Measurements from ENCODE around the gene INHBA. TPM values are rescaled to one million over a fixed set of nuclear protein-coding genes. Genes with fewer than 3 reads are reported as not detected.

INHBA gene
- polyA plus RNA-seq, 1 donor (not counting 4 experiments of a cell fraction or from before 2014, with no cell fraction given): 51.4 TPM

DNA sequence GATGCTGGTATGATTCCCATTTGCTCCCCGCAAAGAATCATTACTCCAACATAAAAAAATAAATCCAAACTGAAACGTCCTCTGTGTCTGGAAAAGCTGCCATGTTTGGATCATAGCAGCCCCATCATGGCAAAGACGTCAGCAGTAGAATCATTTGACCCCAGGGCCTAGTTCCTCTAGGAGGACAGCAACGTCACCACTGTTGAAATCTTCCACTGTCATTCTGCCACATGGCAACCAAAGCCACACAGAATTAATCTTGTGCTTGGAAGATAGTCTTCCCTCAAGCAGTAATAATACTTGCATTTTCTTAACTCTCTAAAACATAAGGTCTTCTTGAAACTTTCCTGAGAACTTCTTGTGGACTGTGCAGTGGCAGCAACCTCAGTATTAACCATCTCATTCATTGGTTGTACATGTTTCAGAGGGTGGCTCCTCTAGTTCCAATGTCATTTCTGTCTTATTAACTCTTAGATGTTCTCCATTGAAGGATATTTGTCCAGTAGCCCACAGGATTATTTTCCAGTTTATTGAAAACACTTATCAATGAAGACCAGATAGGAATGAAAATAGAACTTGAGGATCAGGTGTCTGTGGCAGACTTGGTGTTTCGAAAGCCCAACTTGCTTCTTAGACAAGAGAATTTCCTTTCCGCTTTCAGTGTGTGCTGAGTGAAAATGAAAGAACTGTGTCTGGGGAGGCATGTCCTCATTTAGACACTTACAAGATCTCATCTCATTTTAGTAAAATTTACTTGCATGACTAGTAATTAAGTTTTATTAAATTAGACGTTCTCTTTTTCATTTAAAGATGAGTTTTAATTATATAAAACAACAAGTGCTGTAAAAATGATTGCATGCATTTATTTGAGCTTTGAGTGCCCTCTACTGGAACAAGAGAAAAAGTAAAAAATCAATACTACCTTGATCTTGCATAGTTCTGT is 28.9 kb upstream of the INHBA start:
- H3K9me3 ChIP-seq (ENCODE audit: control insufficient read depth, low read depth, low read length): no peaks in the 10 kb centered on the region
- FAIRE-seq (peak; percentile 20), DNase-seq (ENCODE audit: low read depth, low spot score) (no peak)
- no peak overlapping the region for H3K4me2 ChIP-seq (ENCODE audit: control insufficient read depth, extremely low read depth, insufficient read depth, low read depth, low read length)
- no peak overlapping the region for H3K4me3 ChIP-seq (ENCODE audit: control insufficient read depth in 2 of 3, extremely low read depth in 1 of 3, insufficient read depth in 2 of 3, low read depth in 1 of 3, low read length in 3 of 3)
- no peaks in the 10 kb centered on the region for H3K36me3 ChIP-seq (ENCODE audit: control insufficient read depth in 2 of 2, extremely low read depth in 1 of 2, insufficient read depth in 2 of 2, low read length in 2 of 2)
- H3K4me1 ChIP-seq (ENCODE audit: control insufficient read depth, extremely low read depth, insufficient read depth, low read length): no peaks in the 10 kb centered on the region
- no peak overlapping the region for H2AFZ ChIP-seq (ENCODE audit: control insufficient read depth, low read length)
- no peaks in the 10 kb centered on the region for H3K79me2 ChIP-seq (ENCODE audit: control insufficient read depth, insufficient read depth, low read length)
- H3K27ac ChIP-seq (ENCODE audit: control insufficient read depth, insufficient read depth, low read length): no peak overlapping the region
- no peak overlapping the region for H3K9ac ChIP-seq (ENCODE audit: control insufficient read depth, extremely low read depth, insufficient read depth, low read length)
- no peak for TF ChIP-seq EZH2 (IDR thresholded peaks at IDR 0.05; ENCODE audit: low read length)
- TF ChIP-seq, protein P1, sequence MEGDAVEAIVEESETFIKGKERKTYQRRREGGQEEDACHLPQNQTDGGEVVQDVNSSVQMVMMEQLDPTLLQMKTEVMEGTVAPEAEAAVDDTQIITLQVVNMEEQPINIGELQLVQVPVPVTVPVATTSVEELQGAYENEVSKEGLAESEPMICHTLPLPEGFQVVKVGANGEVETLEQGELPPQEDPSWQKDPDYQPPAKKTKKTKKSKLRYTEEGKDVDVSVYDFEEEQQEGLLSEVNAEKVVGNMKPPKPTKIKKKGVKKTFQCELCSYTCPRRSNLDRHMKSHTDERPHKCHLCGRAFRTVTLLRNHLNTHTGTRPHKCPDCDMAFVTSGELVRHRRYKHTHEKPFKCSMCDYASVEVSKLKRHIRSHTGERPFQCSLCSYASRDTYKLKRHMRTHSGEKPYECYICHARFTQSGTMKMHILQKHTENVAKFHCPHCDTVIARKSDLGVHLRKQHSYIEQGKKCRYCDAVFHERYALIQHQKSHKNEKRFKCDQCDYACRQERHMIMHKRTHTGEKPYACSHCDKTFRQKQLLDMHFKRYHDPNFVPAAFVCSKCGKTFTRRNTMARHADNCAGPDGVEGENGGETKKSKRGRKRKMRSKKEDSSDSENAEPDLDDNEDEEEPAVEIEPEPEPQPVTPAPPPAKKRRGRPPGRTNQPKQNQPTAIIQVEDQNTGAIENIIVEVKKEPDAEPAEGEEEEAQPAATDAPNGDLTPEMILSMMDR (optimal IDR thresholded peaks at IDR 0.05 in 1 of 3, IDR thresholded peaks at IDR 0.05 in 1 of 3, conservative IDR thresholded peaks at IDR 0.05 in 1 of 3; ENCODE audit: extremely low read depth in 1 of 3, insufficient read depth in 2 of 3, low read length in 3 of 3): peak in 1 of 3 experiments; percentile 7
- H3K9me1 ChIP-seq (ENCODE audit: control insufficient read depth, extremely low read depth, insufficient read depth, low read length): no peaks in the 10 kb centered on the region
- dilution Hi-C loops (cut with MboI; ENCODE audit: extremely low pct_ligation_motif_present, low sequenced_read_pairs): no loop called here
- H4K20me1 ChIP-seq (ENCODE audit: control insufficient read depth, extremely low read depth, insufficient read depth, low read length): no peaks in the 10 kb centered on the region
- peaks cover 4% of the 10 kb centered on the region for H3K27me3 ChIP-seq (ENCODE audit: control insufficient read depth, extremely low read depth, insufficient read depth, low read length)

DNA sequence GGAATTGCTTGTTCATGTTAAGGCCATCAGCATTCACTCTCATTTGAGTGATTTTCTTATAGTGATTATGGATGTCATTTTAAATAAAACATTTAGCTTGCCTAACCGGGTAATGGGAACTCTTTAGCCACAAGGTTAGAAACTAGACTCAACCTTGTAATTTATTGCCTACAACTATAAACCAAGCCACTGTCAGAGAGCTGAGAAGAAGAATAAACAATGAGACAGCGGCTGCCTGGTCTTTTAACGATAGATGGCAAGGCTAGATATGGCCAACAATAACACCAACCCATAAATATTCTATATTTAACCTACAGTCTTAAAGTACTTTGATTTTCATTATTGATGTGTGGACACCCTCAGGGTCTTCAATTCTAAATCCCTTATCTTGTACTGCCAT is 27.8 kb upstream of the INHBA start:
- no peak overlapping the region for H3K4me3 ChIP-seq (ENCODE audit: control insufficient read depth in 2 of 3, extremely low read depth in 1 of 3, insufficient read depth in 2 of 3, low read depth in 1 of 3, low read length in 3 of 3)
- dilution Hi-C loops (cut with MboI; ENCODE audit: extremely low pct_ligation_motif_present, low sequenced_read_pairs): no loop called here
- FAIRE-seq (no peak), DNase-seq (ENCODE audit: low read depth, low spot score) (no peak)
- peaks cover 4% of the 10 kb centered on the region for H3K27me3 ChIP-seq (ENCODE audit: control insufficient read depth, extremely low read depth, insufficient read depth, low read length)
- H3K9me3 ChIP-seq (ENCODE audit: control insufficient read depth, low read depth, low read length): no peaks in the 10 kb centered on the region
- H3K4me2 ChIP-seq (ENCODE audit: control insufficient read depth, extremely low read depth, insufficient read depth, low read depth, low read length): no peak overlapping the region
- H4K20me1 ChIP-seq (ENCODE audit: control insufficient read depth, extremely low read depth, insufficient read depth, low read length): no peaks in the 10 kb centered on the region
- no peak overlapping the region for H2AFZ ChIP-seq (ENCODE audit: control insufficient read depth, low read length)
- no peaks in the 10 kb centered on the region for H3K36me3 ChIP-seq (ENCODE audit: control insufficient read depth in 2 of 2, extremely low read depth in 1 of 2, insufficient read depth in 2 of 2, low read length in 2 of 2)
- no peaks in the 10 kb centered on the region for H3K79me2 ChIP-seq (ENCODE audit: control insufficient read depth, insufficient read depth, low read length)
- H3K9ac ChIP-seq (ENCODE audit: control insufficient read depth, extremely low read depth, insufficient read depth, low read length): no peak overlapping the region
- H3K9me1 ChIP-seq (ENCODE audit: control insufficient read depth, extremely low read depth, insufficient read depth, low read length): no peaks in the 10 kb centered on the region
- TF ChIP-seq, protein P1 (optimal IDR thresholded peaks at IDR 0.05 in 1 of 3, IDR thresholded peaks at IDR 0.05 in 1 of 3, conservative IDR thresholded peaks at IDR 0.05 in 1 of 3; ENCODE audit: extremely low read depth in 1 of 3, insufficient read depth in 2 of 3, low read length in 3 of 3): no peak
- TF ChIP-seq EZH2 (IDR thresholded peaks at IDR 0.05; ENCODE audit: low read length): no peak
- no peaks in the 10 kb centered on the region for H3K4me1 ChIP-seq (ENCODE audit: control insufficient read depth, extremely low read depth, insufficient read depth, low read length)
- H3K27ac ChIP-seq (ENCODE audit: control insufficient read depth, insufficient read depth, low read length): no peak overlapping the region

All from keratinocyte (primary cell).